HS-5 (cell line): ENCODE measurements around the gene SOD1.
"Not testable (repeated sequence)": the region's sequence is repeated elsewhere in the genome, so short reads cannot be mapped to it uniquely, and the experiment has no call there.

Experiments used
- DNase-seq: peaks from one replicate; pipeline ENCODE4 v3.0.0-alpha.2; 2012; ENCODE audit warnings: low read depth

Gene SOD1

DNA sequence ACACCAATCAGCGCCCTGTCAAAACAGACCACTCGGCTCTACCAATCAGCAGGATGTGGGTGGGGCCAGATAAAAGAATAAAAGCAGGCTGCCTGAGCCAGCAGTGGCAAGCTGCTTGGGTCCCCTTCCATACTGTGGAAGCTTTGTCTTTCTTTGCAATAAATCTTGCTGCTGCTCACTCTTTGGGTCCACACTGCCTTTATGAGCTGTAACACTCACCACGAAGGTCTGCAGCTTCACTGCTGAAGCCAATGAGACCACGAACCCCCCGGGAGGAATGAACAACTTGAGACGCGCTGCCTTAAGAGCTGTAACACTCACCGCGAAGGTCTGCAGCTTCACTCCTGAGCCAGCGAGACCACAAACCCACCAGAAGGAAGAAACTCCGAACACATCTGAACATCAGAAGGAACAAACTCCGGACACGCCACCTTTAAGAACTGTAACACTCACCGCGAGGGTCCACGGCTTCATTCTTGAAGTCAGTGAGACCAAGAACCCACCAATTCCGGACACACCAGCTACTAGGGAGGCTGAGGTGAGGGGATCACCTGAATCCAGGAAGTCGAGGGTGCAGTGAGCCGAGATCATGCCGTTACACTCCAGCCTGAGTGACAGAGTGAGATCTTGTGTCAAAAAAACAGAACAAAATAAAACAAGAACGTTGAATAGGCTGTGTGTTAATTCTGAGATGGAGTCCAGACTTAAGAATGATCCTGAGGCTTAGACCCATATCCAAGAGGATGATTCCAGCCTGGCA is 4.5 kb upstream of the SOD1 start:
- DNase-seq = not testable (repeated sequence)

DNA sequence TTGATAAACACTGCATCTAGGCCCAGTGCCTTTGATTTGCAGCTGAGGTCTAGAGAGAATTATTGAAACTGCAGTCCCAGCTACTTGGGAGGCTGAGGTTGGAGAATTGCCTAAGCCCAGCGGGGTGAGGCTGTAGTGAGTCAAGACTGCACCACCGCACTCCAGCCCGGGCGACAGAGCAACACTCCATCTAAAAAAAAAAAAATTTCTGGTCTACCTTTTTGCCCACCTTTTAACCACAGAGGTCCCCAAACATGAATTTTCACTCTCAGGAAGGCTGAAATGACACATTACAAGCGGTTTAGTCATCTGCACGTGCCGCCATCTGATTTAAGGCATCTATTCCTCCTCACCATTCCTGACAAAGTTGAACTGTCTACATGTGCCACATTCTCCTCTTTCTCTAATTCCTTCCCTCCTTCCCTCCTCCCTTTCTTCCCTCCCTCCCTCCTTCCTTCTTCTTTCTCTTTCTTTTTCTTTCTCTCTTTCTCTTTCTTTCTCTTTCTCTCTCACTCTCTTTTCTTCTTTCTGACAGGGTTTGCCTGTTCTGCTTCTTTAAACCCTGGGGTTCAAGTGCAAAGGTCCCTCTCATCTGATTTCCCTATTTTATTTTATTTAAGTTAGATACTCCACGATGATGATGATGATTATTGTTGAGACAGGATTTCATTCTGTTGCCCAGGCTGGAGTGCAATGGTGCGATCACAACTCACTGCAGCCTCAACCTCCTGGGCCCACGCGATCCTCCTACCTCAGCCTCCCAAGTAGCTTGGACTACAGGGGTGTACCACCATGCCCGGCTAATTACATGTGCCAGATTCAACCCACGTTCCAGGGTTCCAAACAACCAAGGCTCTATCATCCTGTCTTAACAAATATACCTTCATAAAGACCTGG is 3.0 kb upstream of the SOD1 start:
- no peak for DNase-seq

DNA sequence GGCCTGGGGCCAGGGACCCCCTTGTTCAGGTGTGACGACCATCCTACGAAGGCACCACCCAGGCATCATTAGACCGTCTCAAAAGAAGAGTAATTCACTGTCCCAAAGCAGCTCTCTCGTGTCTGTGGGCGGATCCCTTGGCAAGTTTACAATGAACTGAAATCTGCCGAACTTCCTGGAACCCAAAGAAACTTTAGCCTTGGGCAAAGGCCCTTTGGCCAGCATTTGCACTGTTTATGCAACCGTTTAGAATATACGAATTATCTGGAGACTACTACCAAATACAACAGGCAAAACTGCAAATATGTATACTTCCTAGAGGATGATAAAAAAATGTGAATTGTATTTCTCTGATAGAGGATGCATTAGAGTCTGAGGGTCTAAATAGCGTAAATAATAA is 1.4 kb upstream of the SOD1 start:
- no peak for DNase-seq

DNA sequence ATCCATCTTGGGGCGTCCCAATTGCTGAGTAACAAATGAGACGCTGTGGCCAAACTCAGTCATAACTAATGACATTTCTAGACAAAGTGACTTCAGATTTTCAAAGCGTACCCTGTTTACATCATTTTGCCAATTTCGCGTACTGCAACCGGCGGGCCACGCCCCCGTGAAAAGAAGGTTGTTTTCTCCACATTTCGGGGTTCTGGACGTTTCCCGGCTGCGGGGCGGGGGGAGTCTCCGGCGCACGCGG is 282 bp upstream of the SOD1 start:
- DNase-seq = no peak

DNA sequence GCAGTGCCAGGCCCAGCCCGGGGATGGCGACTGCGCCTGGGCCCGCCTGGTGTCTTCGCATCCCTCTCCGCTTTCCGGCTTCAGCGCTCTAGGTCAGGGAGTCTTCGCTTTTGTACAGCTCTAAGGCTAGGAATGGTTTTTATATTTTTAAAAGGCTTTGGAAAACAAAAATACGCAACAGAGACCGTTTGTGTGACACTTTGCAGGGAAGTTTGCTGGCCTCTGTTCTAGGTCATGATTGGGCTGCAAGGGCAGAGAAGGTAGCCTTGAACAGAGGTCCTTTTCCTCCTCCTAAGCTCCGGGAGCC is 719 bp downstream of the SOD1 start:
- DNase-seq = no peak

DNA sequence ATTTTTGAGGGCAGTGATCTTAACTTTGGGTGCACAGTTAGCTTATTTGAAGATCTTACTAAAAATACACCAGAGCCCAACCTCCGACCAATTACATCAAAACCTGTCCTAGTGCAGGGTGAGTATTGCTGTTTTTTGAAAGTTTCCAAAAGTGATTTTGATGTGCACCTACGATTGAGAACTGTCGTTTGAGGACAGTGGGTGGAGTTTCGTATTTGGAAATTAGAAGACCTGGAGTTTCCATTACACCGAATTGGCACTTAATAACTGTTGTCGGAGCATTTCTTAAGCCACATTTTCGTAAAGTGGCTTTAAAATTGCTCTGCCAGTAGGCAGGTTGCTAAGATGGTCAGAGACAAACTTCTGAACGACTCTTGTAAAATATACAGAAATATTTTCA is 1.1 kb downstream of the SOD1 start:
- no peak for DNase-seq

DNA sequence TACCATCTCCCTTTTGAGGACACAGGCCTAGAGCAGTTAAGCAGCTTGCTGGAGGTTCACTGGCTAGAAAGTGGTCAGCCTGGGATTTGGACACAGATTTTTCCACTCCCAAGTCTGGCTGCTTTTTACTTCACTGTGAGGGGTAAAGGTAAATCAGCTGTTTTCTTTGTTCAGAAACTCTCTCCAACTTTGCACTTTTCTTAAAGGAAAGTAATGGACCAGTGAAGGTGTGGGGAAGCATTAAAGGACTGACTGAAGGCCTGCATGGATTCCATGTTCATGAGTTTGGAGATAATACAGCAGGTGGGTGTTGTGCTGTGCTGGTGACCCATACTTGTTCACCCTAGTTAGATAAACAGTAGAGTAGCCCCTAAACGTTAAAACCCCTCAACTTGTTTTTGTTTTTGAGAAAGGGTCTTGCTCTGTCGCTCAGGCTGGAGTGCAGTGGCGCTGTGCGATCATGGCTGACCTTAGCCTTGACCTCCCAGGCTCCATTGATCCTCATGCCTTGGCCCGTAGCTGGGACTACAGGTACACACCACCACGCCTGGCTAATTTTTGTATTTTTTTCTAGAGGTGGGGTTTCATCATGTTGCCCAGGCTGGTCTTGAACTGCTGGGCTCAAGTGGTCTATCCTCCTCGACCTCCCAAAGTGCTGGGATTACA is 4.2 kb downstream of the SOD1 start:
- DNase-seq = no peak

DNA sequence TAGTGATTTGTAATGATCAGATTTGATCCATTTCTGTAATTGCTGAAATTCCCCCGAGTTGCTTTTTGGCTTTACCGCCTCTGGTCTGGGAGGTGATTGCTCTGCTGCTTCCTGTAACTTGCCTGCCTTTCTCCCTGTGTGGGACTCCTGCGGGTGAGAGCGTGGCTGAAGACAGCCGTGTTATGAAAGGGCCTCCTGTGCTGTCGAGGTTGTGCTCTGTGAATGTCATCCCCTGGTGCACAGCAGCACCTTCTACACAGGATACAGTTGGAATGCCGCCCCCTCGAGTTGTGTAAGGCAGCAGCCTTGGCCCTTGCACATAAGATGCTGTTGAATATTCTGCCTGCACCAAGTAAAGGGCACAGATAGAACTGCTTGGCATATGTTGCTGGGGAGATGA is 5.9 kb downstream of the SOD1 start:
- no peak for DNase-seq

DNA sequence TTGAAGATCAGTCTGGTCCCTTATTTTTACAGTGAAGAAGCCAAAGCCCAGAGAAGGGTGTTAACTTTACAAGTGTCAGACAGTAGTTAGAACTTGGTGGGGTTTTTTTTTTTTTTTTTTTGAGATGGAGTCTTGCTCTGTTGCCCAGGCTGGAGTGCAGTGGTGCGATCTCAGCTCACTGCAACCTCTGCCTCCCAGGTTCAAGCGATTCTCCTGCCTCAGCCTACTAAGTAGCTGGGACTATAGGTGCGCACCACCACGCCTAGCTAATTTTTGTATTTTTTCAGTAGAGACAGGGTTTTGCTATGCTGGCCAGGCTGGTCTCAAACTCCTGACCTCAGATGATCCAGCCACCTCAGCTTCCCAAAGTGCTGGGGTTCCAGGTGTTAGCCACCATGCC is 6.4 kb downstream of the SOD1 start:
- not testable (repeated sequence) for DNase-seq

DNA sequence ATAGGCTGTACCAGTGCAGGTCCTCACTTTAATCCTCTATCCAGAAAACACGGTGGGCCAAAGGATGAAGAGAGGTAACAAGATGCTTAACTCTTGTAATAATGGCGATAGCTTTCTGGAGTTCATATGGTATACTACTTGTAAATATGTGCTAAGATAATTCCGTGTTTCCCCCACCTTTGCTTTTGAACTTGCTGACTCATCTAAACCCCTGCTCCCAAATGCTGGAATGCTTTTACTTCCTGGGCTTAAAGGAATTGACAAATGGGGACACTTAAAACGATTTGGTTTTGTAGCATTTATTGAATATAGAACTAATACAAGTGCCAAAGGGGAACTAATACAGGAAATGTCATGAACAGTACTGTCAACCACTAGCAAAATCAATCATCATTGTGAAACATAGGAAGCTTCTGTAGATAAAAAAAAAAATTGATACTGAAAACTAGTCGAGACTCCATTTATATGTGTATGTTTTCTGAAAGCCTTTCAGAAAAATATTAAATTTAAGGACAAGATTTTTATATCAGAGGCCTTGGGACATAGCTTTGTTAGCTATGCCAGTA is 7.0 kb downstream of the SOD1 start:
- no peak for DNase-seq

DNA sequence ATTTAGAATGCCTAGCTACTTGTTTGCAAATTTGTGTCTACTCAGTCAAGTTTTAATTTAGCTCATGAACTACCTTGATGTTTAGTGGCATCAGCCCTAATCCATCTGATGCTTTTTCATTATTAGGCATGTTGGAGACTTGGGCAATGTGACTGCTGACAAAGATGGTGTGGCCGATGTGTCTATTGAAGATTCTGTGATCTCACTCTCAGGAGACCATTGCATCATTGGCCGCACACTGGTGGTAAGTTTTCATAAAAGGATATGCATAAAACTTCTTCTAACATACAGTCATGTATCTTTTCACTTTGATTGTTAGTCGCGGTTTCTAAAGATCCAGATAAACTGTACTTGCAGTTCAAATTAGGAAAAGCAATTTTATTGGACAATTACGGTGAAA is 7.6 kb downstream of the SOD1 start:
- DNase-seq = no peak

DNA sequence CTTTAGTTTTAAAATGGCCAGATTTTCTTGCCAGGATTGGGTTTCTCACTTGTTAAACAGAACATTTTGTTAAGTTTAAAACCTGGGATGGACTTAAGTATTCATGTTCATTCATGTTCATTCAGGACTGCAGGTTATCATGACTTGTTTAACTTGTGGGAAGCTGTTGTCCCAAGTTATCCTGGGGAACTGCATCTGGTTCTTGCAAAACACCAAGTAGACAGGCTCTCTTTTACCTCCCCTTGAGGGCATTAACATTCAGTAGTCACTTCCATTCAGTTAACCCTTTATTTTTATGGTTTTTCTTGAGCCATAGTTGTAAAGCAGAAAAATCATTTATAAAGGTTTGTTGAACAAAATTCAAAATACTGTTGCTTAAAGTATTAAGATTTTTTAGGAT is 8.1 kb downstream of the SOD1 start:
- no peak for DNase-seq

DNA sequence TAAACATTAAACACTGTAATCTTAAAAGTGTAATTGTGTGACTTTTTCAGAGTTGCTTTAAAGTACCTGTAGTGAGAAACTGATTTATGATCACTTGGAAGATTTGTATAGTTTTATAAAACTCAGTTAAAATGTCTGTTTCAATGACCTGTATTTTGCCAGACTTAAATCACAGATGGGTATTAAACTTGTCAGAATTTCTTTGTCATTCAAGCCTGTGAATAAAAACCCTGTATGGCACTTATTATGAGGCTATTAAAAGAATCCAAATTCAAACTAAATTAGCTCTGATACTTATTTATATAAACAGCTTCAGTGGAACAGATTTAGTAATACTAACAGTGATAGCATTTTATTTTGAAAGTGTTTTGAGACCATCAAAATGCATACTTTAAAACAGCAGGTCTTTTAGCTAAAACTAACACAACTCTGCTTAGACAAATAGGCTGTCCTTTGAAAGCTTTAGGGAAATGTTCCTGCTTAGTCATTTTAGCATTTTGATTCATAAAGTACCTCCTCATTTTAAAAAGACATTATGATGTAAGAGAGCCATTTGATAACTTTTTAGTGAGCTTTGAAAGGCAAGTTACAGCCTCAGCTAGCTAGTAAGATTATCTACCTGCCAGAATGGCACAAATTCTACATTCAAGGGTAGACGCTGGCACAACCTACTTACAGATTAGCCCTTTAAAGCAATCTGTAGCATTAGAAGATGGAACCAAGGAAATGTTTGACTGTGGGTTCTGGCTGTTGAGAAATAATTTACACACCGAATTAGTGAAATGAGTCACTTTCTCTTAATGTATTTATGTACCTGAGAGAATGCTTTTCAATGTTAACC is 9.4 kb downstream of the SOD1 start:
- no peak for DNase-seq

DNA sequence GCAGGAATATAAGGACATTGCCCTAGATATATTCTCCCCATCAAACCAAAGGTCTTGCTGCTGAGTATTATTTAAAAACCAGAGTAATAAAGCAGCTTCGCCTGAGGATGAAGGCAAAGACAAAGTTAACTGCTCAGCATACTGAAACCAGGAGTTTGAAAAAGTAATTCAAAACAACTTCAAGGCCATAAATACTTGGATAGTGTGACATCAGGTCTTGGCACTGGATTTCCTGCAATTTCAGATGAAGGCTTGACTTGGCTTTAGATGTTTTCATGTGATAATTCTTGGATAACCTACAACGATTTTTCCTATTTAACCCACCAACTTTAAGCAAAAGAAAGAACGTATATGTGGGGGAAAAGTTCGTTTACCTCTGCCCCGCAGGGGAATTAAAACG is 10.6 kb downstream of the SOD1 start:
- DNase-seq = no peak

DNA sequence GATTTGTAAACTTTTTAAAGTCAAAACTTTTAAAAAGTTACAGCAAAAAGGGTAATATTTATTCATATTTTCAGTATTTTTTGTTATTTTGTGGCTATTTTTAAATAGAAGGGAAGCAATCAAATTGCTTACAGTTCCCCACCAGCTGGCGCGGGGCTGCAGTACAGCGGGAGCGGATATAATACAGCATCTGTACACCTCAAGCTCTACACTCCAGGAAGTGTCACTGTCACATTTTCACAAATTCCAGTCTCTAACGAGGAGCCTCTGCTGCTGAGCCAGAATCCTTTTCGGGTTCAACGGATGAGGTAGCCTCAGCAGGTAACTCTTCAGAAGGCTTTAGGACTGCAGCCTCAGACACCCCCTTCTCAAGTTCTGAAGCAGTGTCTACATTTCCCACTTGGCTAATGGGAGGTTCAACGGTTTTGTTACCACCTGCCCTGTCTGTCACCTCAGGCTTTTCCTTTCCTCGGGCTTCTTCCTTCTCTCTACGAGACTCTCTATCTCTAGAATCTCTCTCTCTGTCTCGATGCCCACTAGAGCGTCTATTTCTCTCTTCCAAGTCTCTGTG is 11.7 kb downstream of the SOD1 start:
- DNase-seq = no peak

DNA sequence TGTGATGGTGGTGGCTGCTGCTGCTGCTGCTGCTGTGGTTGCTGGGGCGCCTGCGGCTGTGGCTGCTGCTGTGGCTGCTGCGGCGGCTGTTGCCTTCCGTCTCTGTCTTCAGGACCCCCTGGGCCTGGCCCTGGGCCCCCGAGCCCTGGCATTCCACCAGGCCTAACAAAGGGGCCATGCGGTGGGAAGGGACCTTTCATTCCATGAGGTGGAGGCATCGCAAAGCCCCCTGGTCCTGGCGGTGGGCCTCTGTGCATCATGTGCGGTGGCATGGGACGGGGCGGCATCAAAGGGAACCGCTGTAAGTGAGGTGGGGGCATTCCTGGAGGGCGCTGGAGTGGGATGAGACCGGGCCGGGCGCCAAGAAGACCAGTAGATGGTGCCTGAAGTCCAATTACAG is 12.4 kb downstream of the SOD1 start:
- DNase-seq = no peak

DNA sequence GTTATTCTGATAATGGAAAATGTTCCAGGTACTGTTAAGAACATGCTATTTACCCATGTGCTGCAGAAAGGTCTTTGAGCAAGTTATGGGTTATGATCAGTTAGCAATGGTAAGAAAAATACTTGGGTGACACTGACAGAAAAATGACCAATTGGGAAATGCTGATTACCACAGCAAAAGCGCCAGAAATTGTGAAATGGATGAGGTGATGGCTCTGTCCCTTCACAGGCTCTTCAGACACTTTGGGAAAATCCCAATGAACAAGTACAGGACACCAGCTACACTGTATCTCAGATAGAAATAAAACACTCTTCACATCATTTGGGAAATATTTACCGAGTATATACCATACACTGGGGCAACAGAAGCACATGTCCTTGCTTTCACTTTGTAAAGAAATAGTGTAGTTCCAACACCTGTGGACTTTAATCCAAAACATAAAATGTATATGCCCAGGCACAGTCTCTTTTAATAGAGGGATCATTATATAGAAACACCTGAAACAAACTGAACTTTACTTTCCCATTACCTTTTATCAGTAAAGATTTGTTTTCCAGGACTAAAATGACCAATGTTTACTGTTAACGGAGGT is 13.9 kb downstream of the SOD1 start:
- DNase-seq = no peak

DNA sequence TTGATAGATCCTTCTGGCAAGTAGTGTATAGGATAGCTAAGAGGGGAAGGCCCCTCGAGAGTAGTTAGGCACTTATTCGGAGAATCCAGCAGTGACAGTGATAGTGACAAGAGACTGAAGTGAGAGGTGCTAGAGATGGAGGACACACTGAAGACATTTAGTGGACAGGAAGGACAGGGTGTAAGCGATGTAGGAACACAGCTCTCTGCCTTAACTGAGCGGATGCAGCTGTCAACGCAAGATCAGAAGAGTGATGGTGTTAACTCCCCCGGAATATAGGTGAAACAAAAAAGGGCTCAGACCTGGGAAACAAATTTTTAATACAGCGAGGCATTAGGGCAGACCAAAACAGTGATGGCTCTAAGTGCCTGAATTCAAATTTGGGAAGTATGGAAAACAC is 15.8 kb downstream of the SOD1 start:
- DNase-seq = no peak

DNA sequence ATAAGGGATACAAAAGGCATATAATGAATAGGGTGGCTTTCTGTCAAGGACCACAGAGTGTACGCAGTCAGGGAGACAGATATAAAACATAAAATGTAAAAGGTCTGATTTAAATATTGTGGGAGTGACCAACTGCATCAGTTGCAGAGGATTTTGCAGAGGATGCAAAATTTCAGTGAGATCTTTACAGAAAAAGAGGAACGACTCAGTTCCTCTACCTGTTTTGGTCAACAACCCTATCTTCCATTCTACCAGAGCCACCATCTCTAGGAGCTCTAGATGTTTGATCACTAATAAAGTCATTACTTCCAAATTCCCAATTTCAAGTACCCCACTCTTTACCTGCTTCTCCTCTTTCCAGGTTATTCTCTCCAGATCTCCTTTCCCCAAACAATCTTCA is 16.5 kb downstream of the SOD1 start:
- DNase-seq = no peak

DNA sequence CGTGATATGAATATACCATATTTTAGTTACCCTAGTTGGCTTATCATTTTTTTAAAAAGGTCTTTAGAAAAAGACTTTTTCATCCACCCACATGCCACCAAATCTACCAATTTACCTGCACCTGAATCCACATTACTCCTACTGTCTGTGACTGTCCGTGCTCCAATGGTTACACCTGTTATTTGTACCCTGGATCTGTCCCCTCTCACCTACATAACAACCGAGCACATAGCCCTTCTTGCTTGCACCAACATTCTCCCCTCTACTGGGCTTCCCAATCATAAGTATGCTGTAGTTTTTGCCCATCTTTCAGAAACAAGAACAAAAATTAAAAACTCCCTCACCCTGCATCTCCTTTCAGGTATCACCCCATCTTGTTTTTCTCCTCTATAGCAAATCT is 17.6 kb downstream of the SOD1 start:
- DNase-seq = no peak

DNA sequence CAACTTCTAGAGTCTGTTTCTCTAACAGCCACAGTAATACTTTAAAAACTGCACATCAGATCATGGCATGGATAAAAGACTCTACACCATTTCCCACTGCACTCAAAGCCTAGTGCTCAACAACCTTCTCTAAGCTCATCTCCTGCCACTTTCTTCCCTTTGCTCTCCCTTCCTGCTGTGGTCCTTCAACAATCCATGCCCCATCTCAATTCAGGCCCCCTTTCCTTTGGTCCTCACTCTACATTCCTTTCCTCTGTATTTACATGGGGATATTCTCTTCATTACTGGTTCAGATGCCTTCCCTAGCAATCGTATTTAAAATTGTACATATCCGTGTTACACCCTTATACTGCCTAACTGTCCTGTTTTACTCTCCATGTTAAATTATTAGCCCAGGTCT is 19.0 kb downstream of the SOD1 start:
- DNase-seq = no peak

DNA sequence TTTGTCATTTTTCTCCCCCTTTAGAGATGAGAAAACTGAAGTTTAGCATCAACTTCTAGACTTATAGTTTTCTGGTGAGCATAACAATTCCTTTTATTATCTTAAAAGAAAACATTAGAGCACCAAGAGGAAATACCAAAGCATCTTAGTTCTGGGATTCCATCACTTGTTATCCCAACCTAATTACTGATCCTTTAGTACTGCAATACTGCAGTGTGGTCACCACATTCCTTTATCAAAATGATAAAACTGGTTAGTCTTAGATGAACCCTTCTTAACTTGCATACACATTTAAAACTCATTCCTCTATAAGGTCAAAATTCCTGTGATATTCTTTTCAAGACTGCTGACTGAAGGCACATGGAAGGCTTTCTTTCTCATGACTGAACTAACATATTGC is 23.1 kb downstream of the SOD1 start:
- no peak for DNase-seq
